Testis (tissue), 5 donors: Measurements from ENCODE around the gene SLC9C1. TPM values are rescaled to one million over a fixed set of nuclear protein-coding genes. Genes with fewer than 3 reads are reported as not detected.
A peak's percentile ranks its signal among the peaks of the same experiment; 100 is the strongest.

Experiments used
- DNase-seq: peaks from one replicate; pipeline ENCODE4 v3.0.0-alpha.2; 2019
- H3K27ac ChIP-seq, 2 donors: fragments of 200-600 bp; sonication (generic); one replicate each; pipeline ENCODE4 v1.5.1; 2019
- H3K27me3 ChIP-seq: fragments of 200-600 bp; sonication (generic); one replicate; pipeline ENCODE4 v1.5.1; 2019
- H3K36me3 ChIP-seq: fragments of 200-600 bp; sonication (generic); one replicate; pipeline ENCODE4 v1.5.1; 2017; ENCODE audit warnings: low read depth; ENCODE audit errors: missing control alignments
- H3K4me1 ChIP-seq: fragments of 200-600 bp; sonication (generic); one replicate; pipeline ENCODE4 v1.5.1; 2019
- H3K4me3 ChIP-seq, 2 donors: fragments of 200-600 bp; sonication (generic); one replicate each; pipeline ENCODE4 v1.5.1; 2017 to 2019
- H3K9me3 ChIP-seq: fragments of 200-600 bp; sonication (generic); one replicate; pipeline ENCODE4 v1.5.1; 2017
- POLR2A ChIP-seq: fragments of 450-650 bp; IDR thresholded peaks from one replicate; pipeline ENCODE4 v1.6.1; 2017; ENCODE audit warnings: antibody characterized with exemption, mild to moderate bottlenecking, moderate library complexity
- WGBS, 2 donors: methylation state at CpG; one replicate each; pipeline ENCODE4 v1.1.5; 2018; 5-methylcytosine and 5-hydroxymethylcytosine counted together
- intact Hi-C: fragments of 100-400 bp; cut with DNase I; formaldehyde crosslinking; loops from one replicate; pipeline ENCODE4 v1.15.1; 2023; ENCODE audit warnings: low total_unique reads
- long read RNA-seq, 2 donors: transcript quantifications; one replicate each; lab custom pipeline, GENCODE V29; 2026
- polyA plus RNA-seq: library from polyadenylated mRNA; stranded (reverse); fragments of 350-450 nt; fragmentation: Illumina TruSeq; extraction: RNeasy Lipid Tissue Mini Kit (QIAGEN cat#74804); gene quantifications from one replicate; pipeline ENCODE4 v1.2.3, GENCODE V29; 2014; ENCODE audit warnings: low read depth, low replicate concordance; ENCODE audit not compliant: insufficient read depth
- total RNA-seq, 2 donors: library from RNA; depleted of rRNA; stranded (reverse); fragments of >200 nt; gene quantifications; one replicate each; pipeline ENCODE4 v1.2.3, GENCODE V29; 2016
- TF ChIP-seq, protein P1 (sequence below), 3 experiments: fragments of 450-650 bp in 2 of 3; fragments of 200-600 bp in 1 of 3; sonication (generic) in 1 of 3; IDR thresholded peaks; one replicate each; pipeline ENCODE4 v1.5.1; 2016 to 2019; ENCODE audit warnings: antibody characterized with exemption in 3 of 3, mild to moderate bottlenecking in 2 of 3, moderate library complexity in 1 of 3

The SLC9C1 gene
- total RNA-seq (1 to 10 TPM; 3.0 to 9.8 TPM), polyA plus RNA-seq (20.0 TPM)
- long read RNA-seq, donor 1, result 0 reads
- long read RNA-seq, donor 2, result 0 reads

DNA sequence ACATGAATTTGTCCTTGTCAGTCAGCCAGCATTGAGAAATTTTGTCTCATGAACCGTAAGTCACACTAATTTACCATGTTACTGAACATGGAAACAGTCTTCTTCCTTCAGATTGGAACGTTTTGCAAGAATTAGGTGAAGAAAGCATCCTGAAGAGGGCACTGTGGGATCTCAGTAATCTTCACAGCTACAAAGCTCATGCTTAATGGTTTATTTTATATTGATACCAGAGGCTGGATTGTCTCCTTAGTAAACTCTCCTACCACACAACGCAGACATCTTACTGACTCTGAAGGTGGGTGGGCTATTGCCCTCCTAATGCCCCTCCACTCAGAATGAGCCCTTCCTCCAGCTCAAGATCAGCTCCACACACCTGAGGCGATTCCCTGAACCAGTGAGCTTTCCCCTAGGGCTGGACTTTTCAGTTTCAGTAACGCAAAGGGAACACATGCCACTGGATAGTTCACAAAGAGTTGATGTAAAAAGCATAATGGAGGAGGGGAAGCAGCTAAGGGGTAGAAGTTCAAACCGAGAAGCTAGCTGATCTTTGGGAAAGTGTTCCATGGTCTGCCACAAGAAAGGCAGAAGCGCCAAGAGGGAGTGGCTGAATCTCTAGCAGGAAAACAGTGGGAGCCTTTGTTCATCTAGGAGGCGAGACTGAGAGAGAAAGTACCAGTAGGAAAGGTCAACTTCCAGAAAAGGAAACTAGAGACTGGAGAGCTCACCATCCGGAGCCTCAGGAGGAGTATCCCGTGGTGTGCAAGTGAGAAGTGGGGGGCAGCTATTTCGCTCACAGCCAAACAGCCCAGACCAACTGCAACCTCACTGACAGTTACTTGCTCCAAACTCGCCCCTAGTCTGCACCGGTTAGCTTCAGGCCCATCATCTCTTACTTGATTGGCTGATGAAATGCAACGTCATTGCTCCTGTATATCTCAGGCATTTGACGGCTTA lies at the start of gene SLC9C1:
SLC9C1 (minus strand) TSS at position 849 of the 954 bp plus-strand sequence. CDS start 7,425 bp downstream, outside the sequence.
- WGBS, 2 donors, result 6 to 26% methylated on average over 15 of the region's 15 CpGs
- TF ChIP-seq, protein P1, sequence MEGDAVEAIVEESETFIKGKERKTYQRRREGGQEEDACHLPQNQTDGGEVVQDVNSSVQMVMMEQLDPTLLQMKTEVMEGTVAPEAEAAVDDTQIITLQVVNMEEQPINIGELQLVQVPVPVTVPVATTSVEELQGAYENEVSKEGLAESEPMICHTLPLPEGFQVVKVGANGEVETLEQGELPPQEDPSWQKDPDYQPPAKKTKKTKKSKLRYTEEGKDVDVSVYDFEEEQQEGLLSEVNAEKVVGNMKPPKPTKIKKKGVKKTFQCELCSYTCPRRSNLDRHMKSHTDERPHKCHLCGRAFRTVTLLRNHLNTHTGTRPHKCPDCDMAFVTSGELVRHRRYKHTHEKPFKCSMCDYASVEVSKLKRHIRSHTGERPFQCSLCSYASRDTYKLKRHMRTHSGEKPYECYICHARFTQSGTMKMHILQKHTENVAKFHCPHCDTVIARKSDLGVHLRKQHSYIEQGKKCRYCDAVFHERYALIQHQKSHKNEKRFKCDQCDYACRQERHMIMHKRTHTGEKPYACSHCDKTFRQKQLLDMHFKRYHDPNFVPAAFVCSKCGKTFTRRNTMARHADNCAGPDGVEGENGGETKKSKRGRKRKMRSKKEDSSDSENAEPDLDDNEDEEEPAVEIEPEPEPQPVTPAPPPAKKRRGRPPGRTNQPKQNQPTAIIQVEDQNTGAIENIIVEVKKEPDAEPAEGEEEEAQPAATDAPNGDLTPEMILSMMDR (IDR thresholded peaks at IDR 0.05), result peak; percentile 45 to 67 (median 51)
- no peak for TF ChIP-seq POLR2A
- DNase-seq, result peak; percentile 74
- Histone ChIP-seq H3K4me3 (peak within 1 kb of the TSS; percentile 29 to 56), H3K27ac (peak within 1 kb of the TSS; percentile 72 to 78), H3K9me3 (no peaks in the 10 kb centered on the region), H3K27me3 (no peaks in the 10 kb centered on the region), H3K4me1 (no peaks in the 10 kb centered on the region), H3K36me3 (no peaks in the 10 kb centered on the region)
- intact Hi-C loops, result loop anchor here (10.0 kb wide), 1 partner anchor 241 kb away; no protein-coding TSS in a partner anchor

GRCh38 chr3:112341386-112341785 lies 47.4 kb upstream of the SLC9C1 start:
- no peaks in the 10 kb centered on the region for H3K9me3 ChIP-seq
- H3K36me3 ChIP-seq, result no peaks in the 10 kb centered on the region
- WGBS, 2 donors, result 86 to 92% methylated on average over 2 of the region's 2 CpGs
- no peak overlapping the region for H3K4me3 ChIP-seq
- no peaks in the 10 kb centered on the region for H3K4me1 ChIP-seq
- TF ChIP-seq POLR2A, result no peak
- TF ChIP-seq, protein P1 (IDR thresholded peaks at IDR 0.05), result no peak
- intact Hi-C loops, result no loop called here
- H3K27ac ChIP-seq, result no peak overlapping the region
- H3K27me3 ChIP-seq, result no peaks in the 10 kb centered on the region
- no peak for DNase-seq

DNA sequence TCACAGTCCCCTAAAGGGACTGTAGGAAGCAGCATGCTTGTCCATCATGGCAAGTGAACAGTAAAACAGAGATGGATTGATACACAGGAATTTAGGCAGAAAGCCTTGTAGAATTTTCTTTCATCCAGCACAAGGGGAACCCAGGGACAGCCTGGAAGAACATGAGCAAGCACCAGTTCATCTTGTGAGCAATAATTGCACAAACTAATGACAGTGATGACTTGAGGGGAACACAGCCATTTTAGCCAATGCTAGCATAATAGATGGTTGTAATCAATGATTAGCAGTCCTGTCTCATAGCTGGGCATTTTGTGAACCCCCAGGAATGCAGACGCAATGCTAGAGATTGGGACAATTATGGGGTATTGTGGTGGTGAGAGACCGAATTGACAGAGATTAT lies 45.6 kb upstream of the SLC9C1 start:
- Histone ChIP-seq H3K27ac (no peak overlapping the region), H3K36me3 (no peaks in the 10 kb centered on the region), H3K27me3 (no peaks in the 10 kb centered on the region), H3K4me1 (no peaks in the 10 kb centered on the region), H3K9me3 (no peaks in the 10 kb centered on the region), H3K4me3 (no peak overlapping the region)
- intact Hi-C loops, result no loop called here
- DNase-seq, result no peak
- no peak for TF ChIP-seq POLR2A
- TF ChIP-seq, protein P1 (IDR thresholded peaks at IDR 0.05), result no peak
- 68 to 77% methylated on average over 2 of the region's 2 CpGs for WGBS, 2 donors

DNA sequence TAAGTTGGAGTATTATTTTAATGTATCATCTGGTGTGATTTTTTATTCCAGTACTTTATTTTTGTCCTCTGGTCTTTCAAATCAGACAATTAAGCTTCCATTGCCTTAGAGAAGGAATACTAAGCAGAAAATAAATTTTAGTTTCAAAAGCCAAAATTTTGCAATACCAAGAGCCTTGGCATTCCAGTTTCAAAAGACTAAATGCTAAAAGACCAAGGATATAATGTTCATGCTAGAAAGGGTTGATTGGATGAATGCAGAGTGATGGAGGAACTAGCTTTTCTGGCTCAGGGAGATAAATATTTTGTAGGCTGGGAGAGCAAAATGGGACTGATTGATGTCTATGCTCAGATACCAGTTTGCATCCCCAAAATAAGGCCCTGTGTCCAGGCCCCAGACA lies 45.1 kb upstream of the SLC9C1 start:
- no peak overlapping the region for H3K4me3 ChIP-seq
- no peaks in the 10 kb centered on the region for H3K4me1 ChIP-seq
- no peaks in the 10 kb centered on the region for H3K27me3 ChIP-seq
- no peak for DNase-seq
- intact Hi-C loops, result no loop called here
- TF ChIP-seq, protein P1 (IDR thresholded peaks at IDR 0.05), result no peak
- TF ChIP-seq POLR2A, result no peak
- no peak overlapping the region for H3K27ac ChIP-seq
- no peaks in the 10 kb centered on the region for H3K9me3 ChIP-seq
- H3K36me3 ChIP-seq, result no peaks in the 10 kb centered on the region
